Lung (tissue), 12 donors: ENCODE results near the gene ARID1B. TPM values are rescaled to one million over a fixed set of nuclear protein-coding genes. Genes with fewer than 3 reads are reported as not detected.

ENCODE experiments used
- ATAC-seq: fragments of 200-7000 bp; cut with Tn5 transposase; one replicate; pipeline ENCODE4 v1.9.1; 2020; ENCODE audit warnings: moderate number of reproducible peaks; ENCODE audit not compliant: insufficient read depth, low FRiP score
- DNase-seq, 3 donors: peaks; one replicate each; pipeline ENCODE4 v3.0.0-alpha.2; 2013 to 2017
- H3K27ac ChIP-seq, 2 donors: one replicate each; pipeline ENCODE4 v1.5.1; 2013; ENCODE audit warnings: mild to moderate bottlenecking in 2 of 2, moderate library complexity in 2 of 2, control low read depth in 1 of 2, inconsistent platforms in 1 of 2, low read depth in 1 of 2, low read length in 1 of 2
- H3K27me3 ChIP-seq, 3 donors: one replicate each; pipeline ENCODE4 v1.5.1; 2013; ENCODE audit warnings: low read length in 2 of 3; ENCODE audit not compliant: control insufficient read depth in 3 of 3, insufficient read depth in 3 of 3
- H3K36me3 ChIP-seq, 4 donors: one replicate each; pipeline ENCODE4 v1.5.1; 2013; ENCODE audit warnings: low read length in 4 of 4, mild to moderate bottlenecking in 1 of 4, moderate library complexity in 1 of 4; ENCODE audit not compliant: control insufficient read depth in 4 of 4, insufficient read depth in 4 of 4
- H3K4me1 ChIP-seq, 5 donors: one replicate each; pipeline ENCODE4 v1.5.1; 2013; ENCODE audit warnings: low read length in 5 of 5, mild to moderate bottlenecking in 2 of 5, moderate library complexity in 1 of 5; ENCODE audit not compliant: control insufficient read depth in 5 of 5, insufficient read depth in 5 of 5
- H3K4me3 ChIP-seq: one replicate; pipeline ENCODE4 v1.5.1; 2013; ENCODE audit warnings: mild to moderate bottlenecking, control low read depth, moderate library complexity
- H3K9ac ChIP-seq, 2 donors: one replicate each; pipeline ENCODE4 v1.5.1; 2013; ENCODE audit warnings: low read length in 2 of 2, control low read depth in 1 of 2; ENCODE audit not compliant: insufficient read depth in 1 of 2
- H3K9me3 ChIP-seq, 4 donors: one replicate each; pipeline ENCODE4 v1.5.1; 2013; ENCODE audit warnings: low read length in 3 of 4, mild to moderate bottlenecking in 1 of 4, moderate library complexity in 1 of 4; ENCODE audit not compliant: control insufficient read depth in 4 of 4, insufficient read depth in 3 of 4
- WGBS, 2 donors: extraction: QIAGEN DNeasy Blood & Tissue Kit; methylation state at CpG; one replicate each; pipeline ENCODE4 v1.1.7; 2013; 5-methylcytosine and 5-hydroxymethylcytosine counted together
- polyA plus RNA-seq, 2 donors: library from polyadenylated mRNA; stranded (reverse); fragments of 200-250 nt; gene quantifications; one replicate each; pipeline ENCODE4 v1.2.1, GENCODE V29; 2013
- total RNA-seq, 2 donors: library from RNA; depleted of rRNA in 1 of 2; stranded (reverse); fragments of >200 nt in 1 of 2; gene quantifications; one replicate each; pipeline ENCODE4 v1.2.1, GENCODE V29; 2014 to 2021
- TF ChIP-seq, protein P1 (sequence below): IDR thresholded peaks from 2 replicates; pipeline ENCODE4 v1.5.1; 2012; ENCODE audit warnings: mild to moderate bottlenecking; ENCODE audit errors: control extremely low read depth, extremely low read depth
- donor health status: control.
- donor health status: control.
- donor health status: Bipolar disorder and iron deficiency.
- donor health status: healthy.
- donor health status: DM: yes; HTN: yes; CAD: no.

ARID1B gene
- total and polyA plus RNA-seq, 4 donors, result 10.5 to 239 (median 50.9) TPM

DNA sequence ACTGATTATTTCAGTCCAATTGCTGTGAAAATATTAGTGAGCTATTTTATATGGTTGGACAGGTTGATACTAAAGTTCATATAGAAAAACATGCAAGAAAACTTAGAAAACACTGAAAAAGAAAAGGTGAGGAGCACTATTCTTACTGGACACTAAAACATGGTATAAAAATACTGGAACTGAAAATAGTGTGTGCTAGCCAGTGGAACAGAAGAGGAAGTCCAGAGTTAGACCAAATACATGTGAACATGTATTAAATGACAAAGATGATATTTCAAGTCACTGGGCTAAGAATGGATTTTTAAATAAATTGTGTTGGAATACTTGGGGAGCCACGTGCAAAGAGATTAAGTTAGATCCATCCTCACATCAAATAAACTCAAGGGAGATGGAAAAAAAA is 327.6 kb downstream of the ARID1B start:
- TF ChIP-seq, protein P1, sequence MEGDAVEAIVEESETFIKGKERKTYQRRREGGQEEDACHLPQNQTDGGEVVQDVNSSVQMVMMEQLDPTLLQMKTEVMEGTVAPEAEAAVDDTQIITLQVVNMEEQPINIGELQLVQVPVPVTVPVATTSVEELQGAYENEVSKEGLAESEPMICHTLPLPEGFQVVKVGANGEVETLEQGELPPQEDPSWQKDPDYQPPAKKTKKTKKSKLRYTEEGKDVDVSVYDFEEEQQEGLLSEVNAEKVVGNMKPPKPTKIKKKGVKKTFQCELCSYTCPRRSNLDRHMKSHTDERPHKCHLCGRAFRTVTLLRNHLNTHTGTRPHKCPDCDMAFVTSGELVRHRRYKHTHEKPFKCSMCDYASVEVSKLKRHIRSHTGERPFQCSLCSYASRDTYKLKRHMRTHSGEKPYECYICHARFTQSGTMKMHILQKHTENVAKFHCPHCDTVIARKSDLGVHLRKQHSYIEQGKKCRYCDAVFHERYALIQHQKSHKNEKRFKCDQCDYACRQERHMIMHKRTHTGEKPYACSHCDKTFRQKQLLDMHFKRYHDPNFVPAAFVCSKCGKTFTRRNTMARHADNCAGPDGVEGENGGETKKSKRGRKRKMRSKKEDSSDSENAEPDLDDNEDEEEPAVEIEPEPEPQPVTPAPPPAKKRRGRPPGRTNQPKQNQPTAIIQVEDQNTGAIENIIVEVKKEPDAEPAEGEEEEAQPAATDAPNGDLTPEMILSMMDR, result no peak
- H3K27ac ChIP-seq, result no peak overlapping the region
- H3K36me3 ChIP-seq, result peaks cover 0 to 4% (median under 1%) of the 10 kb centered on the region in 4 donors
- peaks cover 0 to 24% (median 11%) of the 10 kb centered on the region in 5 donors for H3K4me1 ChIP-seq
- H3K4me3 ChIP-seq, result no peak overlapping the region
- no peaks in the 10 kb centered on the region for H3K27me3 ChIP-seq
- WGBS, 2 donors, result 89 to 94% methylated on average over 1 of the region's 1 CpG
- DNase-seq (no peak), ATAC-seq (no peak)
- no peaks in the 10 kb centered on the region for H3K9me3 ChIP-seq
- no peak overlapping the region for H3K9ac ChIP-seq

- H3K9ac ChIP-seq, result no peak overlapping the region
- TF ChIP-seq, protein P1, result no peak
- no peak for ATAC-seq
- H3K36me3 ChIP-seq, result peaks cover 0 to 10% (median 4%) of the 10 kb centered on the region in 4 donors
- H3K4me1 ChIP-seq, result peaks cover 0 to 22% (median 11%) of the 10 kb centered on the region in 5 donors
- no peaks in the 10 kb centered on the region for H3K27me3 ChIP-seq
- DNase-seq, result no peak
- H3K27ac ChIP-seq, result peak overlapping the region in 1 of 2 donors; percentile 68
- H3K9me3 ChIP-seq, result no peaks in the 10 kb centered on the region
- no peak overlapping the region for H3K4me3 ChIP-seq
- 80 to 94% methylated on average over 2 of the region's 2 CpGs for WGBS, 2 donors
Observed at GRCh38 chr6:157106487-157106886, 329.3 kb downstream of the ARID1B start.

DNA sequence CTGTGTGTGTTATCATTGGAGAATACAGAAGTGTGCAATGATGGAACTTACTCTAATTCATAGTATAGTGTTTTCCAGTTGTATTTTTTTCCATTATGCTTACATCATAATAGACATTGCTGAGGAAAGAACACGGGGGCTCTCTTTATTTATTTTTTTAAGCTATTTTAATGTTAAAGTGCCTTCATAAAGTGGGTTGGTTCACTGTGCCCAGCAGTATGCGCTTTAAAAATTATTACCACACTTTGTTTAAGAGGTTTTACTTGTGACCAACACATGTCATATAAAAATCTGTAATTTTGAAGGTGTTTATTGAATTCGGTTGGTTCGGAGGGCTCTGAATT is 330.4 kb downstream of the ARID1B start:
- TF ChIP-seq, protein P1, result no peak
- H3K27ac ChIP-seq, result peak overlapping the region in 1 of 2 donors; percentile 82
- 76 to 84% methylated on average over 4 of the region's 4 CpGs for WGBS, 2 donors

More for the DNA sequence above, 330.4 kb downstream of the ARID1B start:
- no peak for DNase-seq
- peaks cover 0 to 12% (median 4%) of the 10 kb centered on the region in 4 donors for H3K36me3 ChIP-seq
- H3K4me1 ChIP-seq, result peaks cover 0 to 22% (median 11%) of the 10 kb centered on the region in 5 donors
- no peak overlapping the region for H3K4me3 ChIP-seq
- no peaks in the 10 kb centered on the region for H3K27me3 ChIP-seq
- ATAC-seq, result no peak
- no peaks in the 10 kb centered on the region for H3K9me3 ChIP-seq
- H3K9ac ChIP-seq, result no peak overlapping the region
